ENCODE data around the gene SLC22A3.

DNA sequence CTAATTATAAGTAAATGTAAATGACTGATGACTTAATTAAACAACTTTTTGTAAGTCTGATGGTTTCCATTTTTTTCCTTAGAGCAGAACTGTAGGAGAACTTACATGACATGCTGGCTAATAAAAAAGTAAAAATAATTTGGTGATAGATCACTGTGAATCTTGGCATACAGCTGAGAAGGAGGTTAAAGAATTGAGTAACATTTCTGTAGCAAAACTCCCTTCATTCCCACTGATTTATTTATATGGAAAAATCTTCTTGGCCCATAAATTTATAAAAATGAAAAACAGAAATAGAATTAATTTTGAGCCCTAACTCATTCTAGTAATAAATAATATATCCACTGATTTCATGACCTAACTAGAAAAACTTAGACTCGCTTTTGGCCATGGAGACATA is 48.1 kb downstream of the SLC22A3 start:
- TF ChIP-seq POLR2A (IDR thresholded peaks at IDR 0.05; ENCODE audit: low read depth, low read length): no peak
- no peak for TF ChIP-seq SPI1 (IDR thresholded peaks at IDR 0.05; ENCODE audit: low read depth, low read length)

Data from GM12891 (cell line).